T-helper 1 cell (primary cell): ENCODE results near the gene EIF4E2.

Experiments used
- DNase-seq, 5 donors: peaks; one replicate each; pipeline ENCODE4 v3.0.0-alpha.2; 2012 to 2020
- total RNA-seq, 4 donors: gene quantifications; one replicate each; lab custom pipeline; 2026; lab: John Stamatoyannopoulos, UW

Gene EIF4E2, protein sequence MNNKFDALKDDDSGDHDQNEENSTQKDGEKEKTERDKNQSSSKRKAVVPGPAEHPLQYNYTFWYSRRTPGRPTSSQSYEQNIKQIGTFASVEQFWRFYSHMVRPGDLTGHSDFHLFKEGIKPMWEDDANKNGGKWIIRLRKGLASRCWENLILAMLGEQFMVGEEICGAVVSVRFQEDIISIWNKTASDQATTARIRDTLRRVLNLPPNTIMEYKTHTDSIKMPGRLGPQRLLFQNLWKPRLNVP
- 45.3 to 69.8 (median 62.4) reads per million in 4 donors for total RNA-seq

DNA sequence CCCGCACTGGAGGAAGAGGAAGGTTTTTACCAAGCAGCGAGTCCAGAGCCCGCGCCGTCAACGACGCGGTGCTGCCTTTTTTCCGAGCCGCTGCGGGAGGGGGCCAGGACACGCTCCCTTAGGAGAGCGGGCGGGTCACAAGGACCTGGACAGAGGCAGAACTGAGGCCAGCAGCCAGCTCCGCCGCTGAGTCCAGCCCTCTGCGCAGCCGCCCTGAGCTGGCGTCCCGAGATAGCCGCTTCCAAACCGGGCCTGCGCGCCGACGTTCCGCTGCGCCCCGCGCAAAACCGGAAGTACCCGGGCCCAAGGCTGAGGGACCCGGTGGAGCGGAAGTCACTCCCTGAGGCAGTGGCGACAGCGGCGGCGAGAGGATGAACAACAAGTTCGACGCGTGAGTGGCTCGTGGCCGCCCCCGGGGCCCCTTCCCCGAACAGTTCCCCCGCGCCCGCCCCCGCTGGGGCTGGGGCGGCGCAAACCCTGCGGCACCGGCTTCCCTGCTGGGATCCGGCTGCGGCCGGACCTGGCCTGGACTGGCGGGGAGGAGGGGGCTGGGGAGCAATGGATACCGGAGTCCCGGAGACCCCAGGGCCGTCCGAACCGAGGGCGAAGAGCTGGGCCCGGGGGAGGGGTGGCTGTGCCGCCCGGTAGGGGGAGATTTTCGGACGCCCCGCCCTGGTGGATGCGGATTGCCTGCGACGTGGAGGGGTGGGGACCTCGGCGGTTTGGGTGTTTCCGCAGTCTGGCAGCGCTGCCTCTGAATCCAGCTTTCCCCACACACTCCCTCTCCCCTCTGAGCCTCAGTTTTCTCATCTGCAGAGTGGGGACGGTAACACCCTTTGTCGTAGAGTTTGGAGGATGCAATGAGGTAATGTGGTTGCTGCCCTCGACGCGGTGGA is at the start of gene EIF4E2, which contains the start of gene TIGD1:
TSS of gene EIF4E2 (plus strand) at position 336 of the 896 bp plus-strand sequence. CDS start at position 372, 36 bp downstream.
TSS of gene TIGD1 (minus strand) at position 204 of the 896 bp plus-strand sequence. CDS start 675 bp downstream, outside the sequence.
- DNase-seq = peak; percentile 80 to 93 (median 86)

DNA sequence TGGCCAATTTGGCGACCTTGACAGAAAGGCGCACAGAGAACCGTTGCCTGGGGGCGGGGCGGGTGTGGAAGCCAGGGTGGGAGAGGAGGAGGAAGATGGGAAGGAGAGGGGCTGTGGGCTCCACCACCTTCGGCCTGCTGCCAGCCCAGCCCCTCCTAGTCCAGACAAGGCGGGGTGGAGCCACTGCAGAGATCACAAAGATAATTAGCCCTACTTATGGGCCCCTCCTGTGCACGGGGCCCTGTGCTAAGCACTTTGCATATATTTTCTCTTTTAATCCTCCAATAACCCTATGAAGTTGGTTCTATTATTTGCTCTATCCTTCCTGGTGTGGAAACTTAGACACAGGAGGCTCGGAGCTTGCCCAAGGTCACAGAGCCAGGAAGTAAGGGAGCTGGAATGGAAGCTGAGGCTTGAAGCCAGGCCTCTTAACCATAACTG is 49.1 kb upstream of the EIF4E2 start:
- no peak for DNase-seq

DNA sequence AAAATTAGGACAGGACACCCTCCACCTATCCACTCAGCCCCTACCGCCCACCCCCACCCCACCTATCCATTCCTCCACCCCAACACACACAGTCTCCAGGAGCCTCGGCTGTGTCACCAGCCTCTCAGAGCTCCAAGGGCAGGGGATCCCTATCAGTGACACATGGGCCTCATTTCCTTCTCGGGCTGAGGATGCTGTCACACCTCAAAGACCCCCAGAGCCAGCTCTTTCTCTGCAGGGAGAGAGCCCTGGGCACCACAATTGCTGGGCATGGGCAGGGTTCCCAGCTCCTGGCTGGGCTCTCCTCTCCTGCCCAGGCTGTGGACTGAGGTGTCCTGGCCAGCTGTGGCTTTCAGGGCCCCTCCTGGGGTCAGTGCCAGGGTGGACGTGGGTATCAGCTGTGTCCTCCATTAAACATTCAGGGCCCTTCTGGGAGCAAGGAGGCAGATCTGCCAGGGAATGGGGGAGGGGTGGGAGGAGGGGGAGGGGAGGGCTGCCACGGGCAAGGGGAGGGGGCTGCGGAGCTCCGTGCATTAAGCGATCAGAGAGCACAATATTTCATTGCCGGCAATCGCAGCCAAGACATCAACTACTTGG is 48.6 kb upstream of the EIF4E2 start:
- DNase-seq = no peak

DNA sequence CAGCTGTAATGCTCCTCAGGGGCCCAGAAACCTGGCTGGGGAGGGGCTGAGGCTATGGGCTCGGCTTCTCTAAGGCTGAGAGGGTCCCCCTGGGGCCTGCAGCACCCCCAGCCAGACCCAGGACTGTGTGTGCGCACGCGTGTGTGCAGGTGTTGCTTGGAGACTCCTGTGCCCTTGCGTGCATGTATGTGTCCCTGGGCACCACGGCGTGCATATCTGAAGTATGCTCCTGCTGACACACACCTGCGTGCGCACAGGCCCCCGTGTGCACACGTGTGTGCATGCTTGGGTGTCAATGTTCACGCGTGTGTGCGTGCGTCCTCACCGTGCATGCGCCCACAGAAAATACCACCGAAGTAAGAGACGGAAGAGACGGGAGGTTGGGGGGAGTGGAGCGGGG is 48.0 kb upstream of the EIF4E2 start:
- peak in 1 of 5 donors; percentile 13 for DNase-seq

DNA sequence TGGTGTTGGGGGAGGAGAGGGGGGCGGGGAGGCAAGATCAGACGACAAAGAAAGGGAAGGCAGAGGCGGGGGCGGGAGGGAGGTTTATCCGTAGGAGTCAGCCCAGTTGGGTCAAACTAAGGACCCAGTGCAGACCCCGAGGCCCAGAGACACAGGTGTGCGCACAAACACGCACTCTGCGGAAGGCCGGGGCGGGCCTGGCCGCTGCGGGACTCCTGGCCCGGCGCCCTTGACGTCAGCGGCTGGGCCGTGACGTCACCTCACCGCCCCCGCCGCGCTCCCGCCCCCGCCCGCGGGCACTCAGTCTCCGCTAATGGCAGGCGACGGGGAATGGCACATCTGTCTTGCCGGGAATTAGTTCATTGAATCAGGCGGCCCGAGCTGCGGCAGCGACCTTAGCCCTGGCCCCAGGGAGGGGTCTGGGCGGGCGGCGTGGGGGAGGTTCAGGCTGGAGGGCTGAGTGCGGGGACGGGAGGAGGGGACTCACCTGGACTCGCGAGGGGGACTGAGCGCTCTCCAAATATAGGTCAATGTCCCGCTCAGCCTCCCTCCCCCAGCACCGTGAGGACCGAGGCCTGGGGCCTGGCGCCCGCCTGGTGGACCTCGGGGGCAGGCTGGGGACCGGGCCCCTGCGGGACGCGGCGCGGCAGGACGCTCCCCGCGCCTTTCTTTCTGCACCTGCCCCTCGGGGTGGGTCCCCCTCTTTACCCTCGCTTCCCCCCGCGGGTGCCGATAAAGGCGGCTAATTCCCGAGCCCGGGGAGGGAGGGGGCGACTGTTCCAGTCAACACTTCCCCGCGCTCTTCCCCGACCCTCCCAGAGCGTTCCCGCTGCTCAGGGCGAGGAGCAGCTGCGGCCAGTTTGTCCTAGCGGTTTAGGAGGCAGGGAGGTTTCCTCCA is 47.3 kb upstream of the EIF4E2 start:
- DNase-seq = peak in 3 of 5 donors; percentile 24 to 43 (median 24)

DNA sequence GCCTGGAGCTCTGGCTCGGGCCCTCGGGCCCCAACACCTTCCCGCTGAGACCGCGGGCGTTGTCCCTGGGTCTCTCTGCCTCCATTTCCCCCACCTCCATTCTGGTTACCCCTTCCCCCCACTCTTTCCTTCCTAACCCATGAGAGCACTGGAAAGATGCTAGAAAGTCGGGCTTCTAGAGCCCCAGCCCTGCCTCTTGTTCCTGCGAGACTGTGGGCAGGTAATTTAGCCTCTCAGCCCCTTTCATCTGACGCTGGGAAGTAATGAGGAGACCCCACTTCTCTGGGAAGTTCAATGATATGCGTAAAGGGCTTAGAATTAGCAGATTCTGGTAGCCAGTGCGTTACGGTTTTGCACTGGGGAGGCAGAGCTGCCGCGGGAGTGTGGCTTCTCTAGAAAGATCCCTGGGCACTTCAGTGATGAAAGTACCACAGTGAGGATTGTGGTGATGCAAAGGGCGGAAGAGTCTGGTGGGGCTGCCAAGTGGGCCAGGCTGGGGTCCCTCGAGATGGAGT is 46.6 kb upstream of the EIF4E2 start:
- DNase-seq = no peak

DNA sequence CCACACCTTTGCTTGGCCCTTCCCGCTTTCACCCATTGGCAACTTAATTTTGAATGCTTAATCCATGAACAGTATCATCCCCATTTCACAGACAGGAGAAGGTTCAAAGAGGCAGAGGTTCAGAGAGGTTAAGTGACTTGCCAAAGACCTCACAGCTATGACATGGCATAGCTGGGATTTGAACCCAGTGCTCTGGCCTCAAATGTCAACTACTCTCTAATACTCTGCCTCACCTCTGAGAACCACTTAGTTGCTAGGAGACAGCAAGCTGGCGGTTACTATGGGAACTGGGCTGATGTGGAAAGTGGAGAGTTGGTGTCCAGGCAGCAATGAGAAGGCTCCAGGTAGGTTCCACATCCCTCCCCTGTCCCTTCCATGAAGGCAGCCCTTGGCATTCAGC is 46.1 kb upstream of the EIF4E2 start:
- DNase-seq = no peak

DNA sequence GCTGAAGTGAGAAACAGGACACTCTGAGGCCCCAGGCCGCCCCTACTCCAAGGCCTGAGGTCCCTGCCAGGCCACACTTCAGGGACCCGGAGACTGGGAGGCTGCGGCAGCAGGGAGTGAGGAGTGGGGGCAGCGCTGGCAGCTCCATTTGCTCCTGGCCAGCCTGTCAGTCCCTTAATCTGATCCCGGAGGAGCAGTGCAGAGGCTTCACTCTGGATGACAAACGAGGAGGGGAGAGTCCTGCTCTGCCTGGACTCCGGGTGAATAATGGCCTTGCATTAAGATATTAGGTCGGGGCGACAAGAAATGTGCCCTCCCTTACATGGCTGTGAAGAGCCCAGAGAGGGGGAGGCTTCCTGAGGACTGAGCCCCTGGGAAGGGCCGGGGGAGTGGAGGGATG is 44.6 kb upstream of the EIF4E2 start:
- no peak for DNase-seq

DNA sequence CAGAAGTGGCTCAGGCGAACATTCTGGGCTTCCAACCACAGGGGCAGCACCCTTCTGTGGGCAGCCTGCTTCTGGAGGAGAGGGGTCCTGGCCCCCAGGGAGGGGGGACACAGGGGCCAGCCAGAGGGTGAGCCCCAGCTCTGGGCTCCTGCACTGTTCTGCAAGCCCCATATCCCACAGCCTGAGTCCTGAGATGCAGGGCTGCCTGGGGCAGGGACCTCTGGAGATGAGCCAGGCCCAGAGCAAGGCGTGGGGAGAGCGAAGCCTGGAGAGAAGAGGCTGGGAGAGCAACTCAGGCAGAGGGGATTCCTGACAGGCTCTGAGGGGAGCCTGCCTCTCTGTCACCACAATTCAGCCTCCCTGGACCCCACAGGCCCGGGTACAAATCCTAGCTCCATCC is 43.8 kb upstream of the EIF4E2 start:
- DNase-seq = no peak

DNA sequence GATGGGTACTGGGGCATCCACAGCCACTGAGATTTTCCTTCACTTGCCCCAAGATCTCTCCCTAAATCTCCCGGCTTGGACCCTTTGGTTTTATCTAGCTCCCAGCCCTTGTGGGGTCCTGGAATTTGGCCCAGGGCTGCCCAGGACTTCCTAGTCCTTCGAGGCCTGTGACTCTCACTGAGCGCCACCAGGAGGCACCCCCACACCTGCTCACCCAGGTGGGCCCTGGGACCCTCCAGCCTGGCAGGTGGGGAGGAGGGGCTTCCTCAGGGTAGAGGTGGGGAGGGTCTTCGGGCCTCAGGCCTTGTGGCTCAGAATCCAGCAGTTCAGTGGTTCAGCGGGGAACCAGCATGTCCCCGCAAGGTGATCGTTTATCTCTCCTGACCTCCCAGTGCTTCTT is 42.2 kb upstream of the EIF4E2 start:
- DNase-seq = no peak

DNA sequence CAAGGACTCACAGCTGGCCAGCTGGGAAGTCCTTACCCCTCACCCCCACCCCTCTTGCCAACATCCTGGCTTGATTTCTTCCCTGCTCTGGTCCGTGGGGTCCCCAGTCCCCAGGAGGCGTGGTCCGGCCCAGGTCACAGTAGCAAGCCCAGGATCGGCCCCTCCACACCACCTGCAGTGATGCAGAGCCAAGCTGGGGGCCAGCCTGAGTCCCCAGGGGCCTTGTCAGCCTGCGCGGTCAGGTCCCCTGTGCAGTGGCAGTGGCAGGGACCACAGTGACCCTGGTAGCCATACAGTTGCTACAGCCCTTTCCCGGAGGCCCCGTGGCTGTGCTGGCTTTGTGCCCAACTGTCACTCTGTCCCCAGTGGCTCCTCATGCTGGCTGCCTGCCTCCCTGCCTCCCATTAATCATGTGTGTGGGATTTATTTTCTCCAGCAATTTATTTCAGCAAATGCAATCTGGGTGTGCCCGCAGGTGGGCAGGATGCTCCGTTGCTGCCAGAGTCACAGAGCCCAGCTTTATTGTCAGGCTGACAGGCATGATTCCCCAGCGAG is 39.1 kb upstream of the EIF4E2 start:
- DNase-seq = no peak

DNA sequence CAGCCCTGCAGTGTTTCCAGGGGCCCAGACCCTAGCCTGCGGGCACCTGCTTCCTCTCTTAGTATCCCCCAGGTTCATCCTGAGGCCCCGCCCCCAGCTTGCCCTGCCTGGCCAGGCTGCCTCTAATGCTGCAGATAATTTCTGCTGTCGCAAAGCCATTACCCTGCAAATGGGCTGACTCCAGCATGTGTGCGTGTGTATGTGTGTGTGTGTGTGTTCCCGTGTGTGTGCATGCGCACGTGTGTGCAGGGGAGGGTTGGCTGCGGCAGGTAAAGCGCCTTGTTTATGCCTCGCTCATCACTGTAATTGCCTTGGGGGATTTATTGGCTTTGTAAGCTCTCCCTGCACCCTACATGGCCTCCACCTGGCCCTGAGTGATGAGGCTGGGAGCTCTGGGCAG is 37.9 kb upstream of the EIF4E2 start:
- no peak for DNase-seq

DNA sequence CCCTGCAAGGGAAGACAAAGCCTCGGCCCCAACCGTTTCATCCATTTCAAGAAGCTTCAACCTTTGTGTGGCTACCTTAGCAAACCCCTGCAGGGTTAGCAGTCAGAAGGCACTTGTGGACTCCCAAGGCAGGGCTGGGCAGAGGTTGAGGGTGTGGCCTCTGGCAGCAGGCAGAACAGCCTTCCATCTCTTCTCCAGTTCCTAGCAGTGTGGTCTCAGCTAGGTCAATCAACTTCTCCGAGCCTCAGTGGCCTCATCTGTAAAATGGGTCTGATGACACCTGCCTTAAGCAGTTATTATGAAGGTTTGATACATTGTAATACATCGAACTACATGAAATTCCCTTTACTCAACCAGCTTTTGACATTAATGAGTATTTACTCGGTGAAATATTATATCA is 37.1 kb upstream of the EIF4E2 start:
- no peak for DNase-seq

DNA sequence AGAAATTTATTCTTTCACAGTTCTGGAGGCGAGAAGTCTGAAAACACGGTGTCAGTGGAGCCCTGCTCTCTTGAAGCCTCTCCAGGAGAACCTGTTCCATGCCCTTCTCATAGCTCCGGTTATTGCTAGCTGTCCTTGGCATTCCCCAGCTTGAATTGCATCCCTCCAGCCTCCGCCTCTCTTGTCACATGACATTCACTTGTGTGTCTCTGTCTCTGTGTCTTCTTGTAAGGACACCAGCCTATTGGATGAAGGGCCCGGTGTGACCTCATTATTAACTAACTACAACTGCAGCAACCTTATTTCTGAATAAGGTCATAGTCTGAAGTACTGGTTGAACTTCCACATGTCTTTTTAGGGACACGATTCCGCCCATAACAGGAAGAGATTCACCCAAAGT is 34.9 kb upstream of the EIF4E2 start:
- no peak for DNase-seq

DNA sequence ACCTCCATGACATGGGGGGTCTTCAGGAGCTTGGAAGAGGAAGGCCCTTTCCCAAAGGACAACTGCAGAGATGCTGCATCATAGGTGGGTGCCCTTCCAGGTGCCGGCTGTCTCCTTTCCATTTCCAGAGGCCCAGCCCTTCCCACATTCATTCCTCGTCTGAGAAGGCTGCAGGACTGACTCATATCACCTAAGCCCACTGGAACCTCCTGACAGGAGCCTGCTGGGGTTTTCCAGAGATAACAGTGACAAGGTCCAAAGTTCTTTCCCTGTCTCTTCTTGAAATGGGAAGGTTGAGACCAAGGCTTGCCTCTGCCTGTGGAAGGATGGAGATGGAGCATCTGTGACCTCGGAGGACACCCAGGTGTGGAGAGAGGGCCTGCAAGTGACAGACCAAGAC is 33.9 kb upstream of the EIF4E2 start:
- DNase-seq = no peak

DNA sequence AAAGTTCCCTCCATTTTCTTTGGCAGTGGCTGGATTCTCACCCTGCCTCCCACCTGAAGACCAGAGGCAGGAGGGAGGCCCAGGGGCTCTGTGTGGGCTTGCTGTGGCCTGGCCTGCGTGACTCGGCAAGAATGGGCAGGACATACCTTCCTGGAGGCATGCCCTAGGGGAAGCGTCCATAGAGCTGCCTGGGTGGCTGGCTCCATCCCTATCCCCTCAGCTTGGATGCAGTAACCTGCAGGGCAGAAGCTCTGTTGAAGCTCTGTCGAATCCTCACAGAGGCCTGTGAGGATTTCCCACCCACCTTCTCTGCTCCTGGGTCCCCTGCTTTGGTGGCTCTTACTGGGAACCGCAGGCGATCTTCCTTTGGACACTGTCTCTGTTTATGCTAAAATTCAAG is 31.6 kb upstream of the EIF4E2 start:
- DNase-seq = no peak

DNA sequence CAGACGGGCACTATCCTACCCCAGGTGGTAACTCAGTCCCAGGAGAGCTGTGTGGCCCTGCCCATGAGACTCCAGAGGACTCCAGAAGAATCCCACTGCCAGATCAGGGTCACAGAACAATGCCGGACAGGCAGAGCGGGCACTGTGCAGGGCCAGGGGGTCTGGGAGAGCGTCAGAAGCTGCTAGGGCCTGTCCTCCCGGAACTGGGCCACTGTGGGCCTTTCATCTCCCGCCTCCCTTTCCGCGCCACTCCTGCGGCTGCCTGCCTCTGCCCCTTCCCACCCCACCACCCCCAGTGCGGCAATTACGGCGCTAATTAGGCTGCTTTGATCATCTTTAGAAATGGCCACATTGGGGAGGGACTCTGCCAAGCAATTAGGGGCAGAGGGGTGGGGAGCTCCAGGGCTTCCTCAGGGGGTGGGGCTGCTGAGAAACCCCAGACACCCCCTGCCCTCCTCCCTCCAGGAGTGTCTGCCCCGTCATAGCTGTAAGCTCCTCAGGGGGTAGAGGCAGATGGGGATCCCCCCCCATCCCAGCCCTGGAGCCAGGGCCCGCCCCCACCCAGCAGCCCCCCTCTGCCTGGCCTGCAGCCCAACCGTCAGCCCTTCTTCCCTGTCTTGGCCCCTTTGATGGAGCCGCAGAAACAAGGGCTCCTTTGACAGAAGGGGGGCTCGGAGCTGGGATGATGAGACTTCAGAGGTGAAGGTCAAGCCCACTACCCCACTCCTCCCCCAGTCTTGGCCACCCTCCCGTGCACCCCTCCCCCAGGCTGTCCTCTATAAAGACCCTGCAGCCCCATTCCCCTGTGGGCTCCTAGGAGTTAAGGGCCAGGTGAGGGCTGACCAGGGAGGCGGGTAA is 30.7 kb upstream of the EIF4E2 start, which contains the start of gene PRSS56:
TSS of gene PRSS56 (plus strand) at position 808 of the 858 bp plus-strand sequence. CDS start 211 bp downstream, outside the sequence.
- DNase-seq = no peak

DNA sequence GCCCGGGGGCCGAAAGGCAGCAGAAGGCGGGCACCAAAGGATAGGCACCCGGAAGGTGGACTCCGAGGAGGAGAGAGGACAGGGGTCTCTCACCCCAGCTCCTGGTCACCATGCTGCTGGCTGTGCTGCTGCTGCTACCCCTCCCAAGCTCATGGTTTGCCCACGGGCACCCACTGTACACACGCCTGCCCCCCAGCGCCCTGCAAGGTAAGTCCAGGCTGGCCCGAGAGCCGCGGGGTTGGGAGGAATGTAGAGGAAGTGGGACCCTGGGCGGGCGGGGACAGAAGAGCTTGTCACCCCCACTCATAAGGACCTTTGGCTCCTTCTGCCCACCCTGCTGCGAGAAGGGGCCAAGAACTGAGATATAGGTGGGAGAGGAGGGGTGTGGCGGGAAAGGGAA is 30.0 kb upstream of the EIF4E2 start:
- DNase-seq = no peak

DNA sequence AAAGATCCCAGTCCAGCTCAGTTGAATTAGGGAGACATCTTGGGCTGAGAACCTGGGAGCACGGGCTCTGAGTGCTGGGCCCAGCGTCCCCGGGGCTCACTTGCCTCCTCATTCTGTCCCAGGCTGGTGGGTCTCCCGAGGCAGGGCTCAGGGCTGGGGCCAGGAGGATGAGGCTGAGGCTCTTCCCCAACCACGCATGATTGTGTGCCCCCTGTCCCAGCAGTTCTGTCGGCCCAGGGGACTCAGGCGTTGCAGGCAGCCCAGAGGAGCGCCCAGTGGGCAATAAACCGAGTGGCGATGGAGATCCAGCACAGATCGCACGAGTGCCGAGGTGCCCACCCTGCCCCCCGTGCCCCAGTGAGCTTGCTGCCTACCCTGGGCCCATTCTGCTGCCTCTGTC is 29.4 kb upstream of the EIF4E2 start:
- DNase-seq = no peak

DNA sequence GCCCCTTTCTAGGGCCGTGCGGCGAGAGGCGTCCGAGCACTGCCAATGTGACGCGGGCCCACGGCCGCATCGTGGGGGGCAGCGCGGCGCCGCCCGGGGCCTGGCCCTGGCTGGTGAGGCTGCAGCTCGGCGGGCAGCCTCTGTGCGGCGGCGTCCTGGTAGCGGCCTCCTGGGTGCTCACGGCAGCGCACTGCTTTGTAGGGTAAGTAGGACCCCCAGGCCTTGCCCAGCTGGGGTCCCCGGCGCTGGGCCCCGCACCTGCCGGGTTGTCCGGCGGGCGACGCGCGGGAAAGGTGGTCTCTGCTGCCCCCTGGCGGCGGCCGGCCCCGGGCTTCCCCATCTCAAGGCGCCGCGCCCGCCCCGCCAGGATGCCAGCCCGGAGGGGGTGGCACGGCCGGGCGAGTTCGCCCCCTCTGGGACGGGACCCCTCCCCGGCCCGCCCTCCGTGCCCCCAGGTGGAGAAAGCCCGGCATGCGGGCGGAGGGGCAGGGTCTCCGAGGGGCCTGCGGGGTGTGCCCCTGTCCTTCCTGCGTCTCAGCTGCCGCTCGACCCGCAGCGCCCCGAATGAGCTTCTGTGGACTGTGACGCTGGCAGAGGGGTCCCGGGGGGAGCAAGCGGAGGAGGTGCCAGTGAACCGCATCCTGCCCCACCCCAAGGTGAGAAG is 28.4 kb upstream of the EIF4E2 start:
- peak; percentile 27 to 61 (median 49) for DNase-seq
